ENCODE measurements around the gene CHML.

DNA sequence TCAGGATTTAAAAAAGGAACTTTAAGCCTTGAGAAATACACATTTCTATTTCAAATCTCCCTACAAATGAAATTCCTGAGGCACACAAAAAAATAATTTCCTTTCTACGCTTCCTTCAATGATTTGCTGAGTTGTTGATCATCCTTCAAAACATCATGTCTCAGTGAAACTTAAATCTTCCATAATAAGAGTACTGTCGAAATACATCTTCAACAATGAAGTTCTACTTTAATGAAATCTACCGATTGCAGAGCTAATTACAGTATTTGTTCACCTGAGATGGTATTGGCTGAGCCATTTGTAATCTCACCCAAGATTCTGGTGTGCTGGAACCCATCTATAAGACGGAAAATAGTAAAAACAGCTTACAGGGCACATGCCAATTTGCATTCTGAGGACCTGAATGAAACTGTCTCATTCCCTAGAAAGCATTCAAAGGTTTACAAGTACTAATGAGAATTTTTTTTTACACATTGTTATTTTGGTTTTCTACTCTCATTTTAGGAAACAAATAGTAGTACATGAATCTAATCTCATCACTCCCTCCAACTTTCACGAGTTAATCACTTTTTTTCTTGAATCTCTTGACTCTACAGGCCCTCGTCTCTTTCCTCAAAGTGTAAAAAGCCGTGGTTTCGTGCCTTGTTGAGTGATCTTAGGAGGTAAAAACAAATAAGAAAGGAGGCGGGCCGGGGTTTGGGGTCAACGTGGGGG, 1.1 kb downstream of the CHML start:
- TF ChIP-seq, protein P1, sequence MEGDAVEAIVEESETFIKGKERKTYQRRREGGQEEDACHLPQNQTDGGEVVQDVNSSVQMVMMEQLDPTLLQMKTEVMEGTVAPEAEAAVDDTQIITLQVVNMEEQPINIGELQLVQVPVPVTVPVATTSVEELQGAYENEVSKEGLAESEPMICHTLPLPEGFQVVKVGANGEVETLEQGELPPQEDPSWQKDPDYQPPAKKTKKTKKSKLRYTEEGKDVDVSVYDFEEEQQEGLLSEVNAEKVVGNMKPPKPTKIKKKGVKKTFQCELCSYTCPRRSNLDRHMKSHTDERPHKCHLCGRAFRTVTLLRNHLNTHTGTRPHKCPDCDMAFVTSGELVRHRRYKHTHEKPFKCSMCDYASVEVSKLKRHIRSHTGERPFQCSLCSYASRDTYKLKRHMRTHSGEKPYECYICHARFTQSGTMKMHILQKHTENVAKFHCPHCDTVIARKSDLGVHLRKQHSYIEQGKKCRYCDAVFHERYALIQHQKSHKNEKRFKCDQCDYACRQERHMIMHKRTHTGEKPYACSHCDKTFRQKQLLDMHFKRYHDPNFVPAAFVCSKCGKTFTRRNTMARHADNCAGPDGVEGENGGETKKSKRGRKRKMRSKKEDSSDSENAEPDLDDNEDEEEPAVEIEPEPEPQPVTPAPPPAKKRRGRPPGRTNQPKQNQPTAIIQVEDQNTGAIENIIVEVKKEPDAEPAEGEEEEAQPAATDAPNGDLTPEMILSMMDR (IDR thresholded peaks at IDR 0.05; ENCODE audit: insufficient read depth, low read length, poor library complexity, severe bottlenecking) = no peak
- TF ChIP-seq EZH2phosphoT487 (conservative IDR thresholded peaks at IDR 0.05; ENCODE audit: low read length) = no peak
